H1 (cell line): Measurements from ENCODE around the gene PCDHB8. TPM values are rescaled to one million over a fixed set of nuclear protein-coding genes. Genes with fewer than 3 reads are reported as not detected.
"Not testable (repeated sequence)": the region's sequence is repeated elsewhere in the genome, so short reads cannot be mapped to it uniquely, and the experiment has no call there.

Experiments used
- CTCF ChIA-PET: fragments of 300-600 bp; sonication (Branson Sonifier 250); formaldehyde crosslinking; loops from one replicate; lab custom pipeline; 2021; ENCODE audit not compliant: partially characterized antibody; lab: Charles Lee
- POLR2A ChIA-PET: fragments of 300-600 bp; sonication (Branson Sonifier 250); formaldehyde crosslinking; loops from one replicate; lab custom pipeline; 2021; ENCODE audit warnings: inconsistent platforms; ENCODE audit not compliant: partially characterized antibody; lab: Charles Lee
- DNase-seq, 2 experiments: peaks; one replicate each; pipeline versions ENCODE4 v3.0.0 to v3.0.0-alpha.2; 2010 to 2022; ENCODE audit warnings: low spot score in 2 of 2, low read depth in 1 of 2, mixed read lengths in 1 of 2
- FAIRE-seq: peaks from 2 replicates; lab custom pipeline; 2011; peaks lifted over from hg19 to GRCh38; lab: Jason Lieb, UNC
- H2AFZ ChIP-seq: 2 replicates; pipeline ENCODE4 v1.8.1; 2012; ENCODE audit warnings: low read length, inconsistent platforms
- H2AK5ac ChIP-seq: 2 replicates; pipeline ENCODE4 v1.6.1; 2013; ENCODE audit warnings: low read depth, low read length
- H2BK120ac ChIP-seq: replicated peaks from 2 replicates; pipeline ENCODE3; 2013; ENCODE audit warnings: low read depth, low read length, inconsistent platforms
- H2BK12ac ChIP-seq: 2 replicates; pipeline ENCODE4 v1.6.1; 2013; ENCODE audit warnings: low read depth, low read length
- H2BK15ac ChIP-seq: 2 replicates; pipeline ENCODE4 v1.6.1; 2013; ENCODE audit warnings: low read length
- H2BK20ac ChIP-seq: 2 replicates; pipeline ENCODE4 v1.6.1; 2013; ENCODE audit warnings: low read length
- H2BK5ac ChIP-seq: 2 replicates; pipeline ENCODE4 v1.6.1; 2013; ENCODE audit warnings: low read depth, low read length
- H3K14ac ChIP-seq: 2 replicates; pipeline ENCODE4 v1.6.1; 2013; ENCODE audit warnings: inconsistent platforms; ENCODE audit not compliant: insufficient read length
- H3K18ac ChIP-seq: 2 replicates; pipeline ENCODE4 v1.6.1; 2013; ENCODE audit warnings: low read length; ENCODE audit errors: extremely low read depth
- H3K23ac ChIP-seq: 2 replicates; pipeline ENCODE4 v1.6.1; 2013; ENCODE audit warnings: inconsistent platforms; ENCODE audit not compliant: insufficient read length
- H3K23me2 ChIP-seq: 2 replicates; pipeline ENCODE4 v1.6.1; 2013; ENCODE audit warnings: low read depth, low read length
- H3K27ac ChIP-seq: 2 replicates; pipeline ENCODE4 v1.6.1; 2011; ENCODE audit warnings: low read depth, low read length, inconsistent platforms
- H3K27me3 ChIP-seq, 4 experiments: replicated peaks in 1 of 4; 1 replicate in 1 of 4; 2 replicates in 3 of 4; pipeline versions ENCODE4 v1.6.1 to v1.8.1; 2011 to 2013; ENCODE audit warnings: low read length in 3 of 4, mild to moderate bottlenecking in 3 of 4, inconsistent platforms in 2 of 4, mixed read lengths in 2 of 4, moderate library complexity in 1 of 4; ENCODE audit not compliant: control insufficient read depth in 3 of 4, insufficient read depth in 3 of 4; ENCODE audit errors: extremely low read depth in 1 of 4
- H3K36me3 ChIP-seq, 4 experiments: 2 replicates each; pipeline versions ENCODE4 v1.6.1 to v1.8.1; 2011 to 2013; ENCODE audit warnings: mild to moderate bottlenecking in 4 of 4, low read length in 3 of 4, moderate library complexity in 2 of 4, control low read depth in 1 of 4, inconsistent platforms in 1 of 4; ENCODE audit not compliant: insufficient read depth in 4 of 4, control insufficient read depth in 2 of 4
- H3K4ac ChIP-seq: replicated peaks from 2 replicates; pipeline ENCODE3; 2013; ENCODE audit warnings: low read length, low read depth, mixed read lengths, inconsistent platforms; ENCODE audit not compliant: insufficient read length
- H3K4me1 ChIP-seq, 4 experiments: replicated peaks in 1 of 4; 1 replicate in 1 of 4; 2 replicates in 3 of 4; pipeline versions ENCODE4 v1.6.1 to v1.8.1; 2011 to 2013; ENCODE audit warnings: low read length in 3 of 4, inconsistent platforms in 2 of 4, mixed read lengths in 1 of 4; ENCODE audit not compliant: insufficient read depth in 4 of 4, control insufficient read depth in 3 of 4
- H3K4me2 ChIP-seq, 2 experiments: 2 replicates each; pipeline versions ENCODE4 v1.6.1 to v1.8.1; 2011 to 2013; ENCODE audit warnings: low read depth in 2 of 2, low read length in 2 of 2, control low read depth in 1 of 2, inconsistent platforms in 1 of 2, mild to moderate bottlenecking in 1 of 2; ENCODE audit not compliant: insufficient read depth in 1 of 2
- H3K4me3 ChIP-seq, 4 experiments: fragments of 200-600, 300-600 bp in 1 of 4; sonication (generic), shearing (Covaris generic), sonication (Bioruptor Twin) in 1 of 4; 2 replicates each; pipeline versions ENCODE4 v1.5.1 to v1.8.1; 2011 to 2016; ENCODE audit warnings: low read length in 4 of 4, low read depth in 3 of 4, control low read depth in 2 of 4, inconsistent platforms in 2 of 4, mild to moderate bottlenecking in 2 of 4, mixed read lengths in 1 of 4, moderate library complexity in 1 of 4; ENCODE audit not compliant: insufficient read depth in 2 of 4; ENCODE audit errors: extremely low read depth in 1 of 4
- H3K56ac ChIP-seq: replicated peaks from 2 replicates; pipeline ENCODE3; 2013; ENCODE audit warnings: low read depth, mild to moderate bottlenecking, mixed read lengths, low read length, inconsistent platforms; ENCODE audit not compliant: insufficient read length
- H3K79me1 ChIP-seq: 2 replicates; pipeline ENCODE4 v1.6.1; 2013; ENCODE audit warnings: low read depth, low read length, control low read depth
- H3K79me2 ChIP-seq, 2 experiments: 2 replicates each; pipeline versions ENCODE4 v1.6.1 to v1.8.1; 2012 to 2013; ENCODE audit warnings: low read length in 2 of 2, mild to moderate bottlenecking in 2 of 2, inconsistent platforms in 1 of 2; ENCODE audit not compliant: insufficient read depth in 2 of 2, control insufficient read depth in 1 of 2
- H3K9ac ChIP-seq, 4 experiments: replicated peaks in 1 of 4; 1 replicate in 1 of 4; 2 replicates in 3 of 4; pipeline versions ENCODE4 v1.6.1 to v1.8.1; 2011 to 2013; ENCODE audit warnings: low read depth in 3 of 4, low read length in 3 of 4, control low read depth in 2 of 4, mild to moderate bottlenecking in 2 of 4, moderate library complexity in 2 of 4, inconsistent platforms in 1 of 4; ENCODE audit errors: extremely low read depth in 1 of 4
- H3K9me3 ChIP-seq, 2 experiments: 2 replicates each; pipeline versions ENCODE4 v1.6.1 to v1.8.1; 2012 to 2013; ENCODE audit warnings: mild to moderate bottlenecking in 2 of 2, moderate library complexity in 2 of 2, control low read depth in 1 of 2, inconsistent platforms in 1 of 2, low read depth in 1 of 2, low read length in 1 of 2, mixed read lengths in 1 of 2; ENCODE audit not compliant: insufficient read depth in 2 of 2
- H4K20me1 ChIP-seq, 2 experiments: replicated peaks in 1 of 2; 2 replicates each; pipeline versions ENCODE3 to v1.8.1; 2011 to 2013; ENCODE audit warnings: inconsistent platforms in 2 of 2, low read length in 2 of 2, mild to moderate bottlenecking in 1 of 2; ENCODE audit not compliant: insufficient read depth in 2 of 2, control insufficient read depth in 1 of 2
- H4K5ac ChIP-seq: 2 replicates; pipeline ENCODE4 v1.6.1; 2013; ENCODE audit warnings: low read length, low read depth, mixed read lengths, inconsistent platforms; ENCODE audit not compliant: insufficient read length
- H4K8ac ChIP-seq: 2 replicates; pipeline ENCODE4 v1.8.0; 2013; ENCODE audit warnings: mild to moderate bottlenecking, moderate library complexity, low read length, inconsistent platforms; ENCODE audit not compliant: insufficient read depth; ENCODE audit errors: extremely low read depth
- H4K91ac ChIP-seq: replicated peaks from 2 replicates; pipeline ENCODE3; 2013; ENCODE audit warnings: low read length, mixed read lengths, inconsistent platforms; ENCODE audit not compliant: insufficient read length
- ASH2L ChIP-seq: fragments of 200-600, 300-600 bp; sonication (generic); IDR thresholded peaks from one replicate; pipeline ENCODE4 v1.7.1; 2017; ENCODE audit warnings: low read length
- KDM1A ChIP-seq: fragments of 200-600, 300-600 bp; sonication (generic); IDR thresholded peaks from 2 replicates; pipeline ENCODE4 v1.7.1; 2016; ENCODE audit warnings: mild to moderate bottlenecking, low read length, borderline replicate concordance
- RFX5 ChIP-seq: IDR thresholded peaks from 2 replicates; pipeline ENCODE4 v1.6.1; 2011; ENCODE audit warnings: low read depth, low read length, improper control_type of control experiment, borderline replicate concordance
- WGBS, 2 experiments: shearing (Covaris generic) in 1 of 2; methylation state at CpG; one replicate each; pipeline versions ENCODE4 v1.1.6 to v1.1.7; 2013 to 2015; ENCODE audit warnings: low lambda C conversion rate in 2 of 2, mixed read lengths in 2 of 2, inconsistent platforms in 1 of 2, low coverage in 1 of 2, missing lambda C conversion rate in 1 of 2; ENCODE audit not compliant: insufficient replicate concordance in 2 of 2, insufficient coverage in 1 of 2, insufficient read length in 1 of 2; ENCODE audit errors: extremely low coverage in 1 of 2, missing lambda C conversion rate in 1 of 2; 5-methylcytosine and 5-hydroxymethylcytosine counted together
- polyA plus RNA-seq, 7 experiments: library from polyadenylated mRNA; depleted of rRNA in 3 of 7; stranded (reverse) in 5 of 7; unstranded in 2 of 7; fragments of >200 nt in 5 of 7; fragments of 200-250 nt in 2 of 7; gene quantifications; 1 replicate in 5 of 7; 2 replicates in 1 of 7; 4 replicates in 1 of 7; pipeline versions ENCODE4 v1.2.1 to v1.2.3, GENCODE V29; 2011 to 2013; ENCODE audit warnings: missing spikeins in 2 of 7, mixed read lengths in 2 of 7
- total RNA-seq: library from RNA; stranded (reverse); fragmentation: NEBNext Ultra II Directional; extraction: Animal tissue kit (Norgen Biotek cat#: 25700); gene quantifications from 2 replicates; pipeline ENCODE4 v1.2.1, GENCODE V29; 2021
- TF ChIP-seq, protein P1 (sequence below): IDR thresholded peaks from 2 replicates; pipeline ENCODE4 v1.6.1; 2012; ENCODE audit warnings: low read length, inconsistent platforms

PCDHB8 gene
- total and polyA plus RNA-seq, 2 of the 8 experiments (the other 6 are each of a cell fraction or from before 2014, with no cell fraction given): 0.24 to 1.1 TPM

DNA sequence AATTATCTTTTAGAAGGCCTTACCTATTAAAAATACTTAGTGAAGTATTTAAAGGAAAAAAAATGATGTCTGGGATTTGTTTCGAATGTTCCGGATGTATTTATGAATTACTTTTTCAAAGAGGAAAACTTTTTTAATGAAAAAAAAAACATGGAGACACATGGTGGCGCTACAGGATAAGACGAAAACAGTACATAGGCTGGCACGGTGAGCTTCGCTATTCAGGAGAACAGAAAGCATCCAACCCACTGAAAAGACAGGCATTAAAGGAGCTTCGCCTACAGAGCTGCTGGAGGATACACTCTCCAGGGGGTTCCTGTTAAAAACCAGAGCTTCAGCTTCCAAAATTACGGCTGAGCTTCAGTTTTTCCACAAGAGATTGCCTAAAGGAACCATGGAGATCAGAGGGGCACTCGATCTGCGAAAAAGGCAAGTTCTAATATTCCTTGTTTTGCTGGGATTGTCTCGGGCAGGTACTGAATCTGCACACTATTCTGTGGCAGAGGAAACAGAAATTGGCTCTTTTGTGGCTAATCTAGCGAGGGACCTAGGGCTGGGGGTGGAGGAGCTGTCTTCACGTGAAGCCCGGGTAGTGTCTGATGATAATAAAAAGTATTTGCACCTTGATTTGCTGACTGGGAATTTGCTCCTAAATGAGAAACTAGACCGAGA is 45.7 kb downstream of the PCDHB8 start, which contains the start of gene PCDHB14 (continued):
- TF ChIP-seq, protein P1, sequence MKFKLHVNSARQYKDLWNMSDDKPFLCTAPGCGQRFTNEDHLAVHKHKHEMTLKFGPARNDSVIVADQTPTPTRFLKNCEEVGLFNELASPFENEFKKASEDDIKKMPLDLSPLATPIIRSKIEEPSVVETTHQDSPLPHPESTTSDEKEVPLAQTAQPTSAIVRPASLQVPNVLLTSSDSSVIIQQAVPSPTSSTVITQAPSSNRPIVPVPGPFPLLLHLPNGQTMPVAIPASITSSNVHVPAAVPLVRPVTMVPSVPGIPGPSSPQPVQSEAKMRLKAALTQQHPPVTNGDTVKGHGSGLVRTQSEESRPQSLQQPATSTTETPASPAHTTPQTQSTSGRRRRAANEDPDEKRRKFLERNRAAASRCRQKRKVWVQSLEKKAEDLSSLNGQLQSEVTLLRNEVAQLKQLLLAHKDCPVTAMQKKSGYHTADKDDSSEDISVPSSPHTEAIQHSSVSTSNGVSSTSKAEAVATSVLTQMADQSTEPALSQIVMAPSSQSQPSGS: 0 out of 2 replicates have a peak, but pooled peaks have one; percentile 35
- TF ChIP-seq RFX5 (no peak), KDM1A (no peak), ASH2L (peak; percentile 25)

DNA sequence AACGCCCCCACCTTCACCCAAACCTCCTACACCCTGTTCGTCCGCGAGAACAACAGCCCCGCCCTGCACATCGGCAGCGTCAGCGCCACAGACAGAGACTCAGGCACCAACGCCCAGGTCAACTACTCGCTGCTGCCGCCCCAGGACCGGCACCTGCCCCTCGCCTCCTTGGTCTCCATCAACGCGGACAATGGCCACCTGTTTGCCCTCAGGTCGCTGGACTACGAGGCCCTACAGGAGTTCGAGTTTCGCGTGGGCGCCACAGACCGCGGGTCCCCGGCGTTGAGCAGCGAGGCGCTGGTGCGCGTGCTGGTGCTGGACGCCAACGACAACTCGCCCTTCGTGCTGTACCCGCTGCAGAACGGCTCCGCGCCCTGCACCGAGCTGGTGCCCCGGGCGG is 47.3 kb downstream of the PCDHB8 start:
- H3K79me1 ChIP-seq, H4K5ac ChIP-seq, H4K8ac ChIP-seq, H4K91ac ChIP-seq, H3K27ac ChIP-seq, H2BK15ac ChIP-seq, H3K4ac ChIP-seq, H2BK120ac ChIP-seq, H3K4me1 ChIP-seq, H4K20me1 ChIP-seq, POLR2A ChIA-PET, H3K9ac ChIP-seq, H3K18ac ChIP-seq, FAIRE-seq, H3K36me3 ChIP-seq, H3K9me3 ChIP-seq, H3K56ac ChIP-seq, H3K79me2 ChIP-seq, H2BK12ac ChIP-seq, H3K4me3 ChIP-seq, H3K14ac ChIP-seq, H2AFZ ChIP-seq, H3K23ac ChIP-seq, H2BK5ac ChIP-seq, H3K27me3 ChIP-seq, H2AK5ac ChIP-seq, DNase-seq, H3K23me2 ChIP-seq, H2BK20ac ChIP-seq, H3K4me2 ChIP-seq: not testable (repeated sequence)
- CTCF ChIA-PET: interaction anchor here (1.1 to 3.6 kb wide), 12 partner anchors 8 to 339 kb away, joined by 3 to 43 read pairs (median 19); partner anchors contain the start of genes PCDHB11, PCDHB13, PCDHB16 and PCDHB2
- WGBS, 2 experiments: 97% methylated on average over 25 of the region's 40 CpGs; no CpG with 5 or more reads in 1 of the 2 experiments
